HG03066 (cell line): Measurements from ENCODE around the gene HIRA.

ENCODE experiments used
- ATAC-seq: cut with Tn5 transposase; IDR thresholded peaks from one replicate; pipeline ENCODE4 v1.9.1; 2021; ENCODE audit warnings: low read depth; ENCODE audit not compliant: unreplicated experiment

The HIRA gene

DNA sequence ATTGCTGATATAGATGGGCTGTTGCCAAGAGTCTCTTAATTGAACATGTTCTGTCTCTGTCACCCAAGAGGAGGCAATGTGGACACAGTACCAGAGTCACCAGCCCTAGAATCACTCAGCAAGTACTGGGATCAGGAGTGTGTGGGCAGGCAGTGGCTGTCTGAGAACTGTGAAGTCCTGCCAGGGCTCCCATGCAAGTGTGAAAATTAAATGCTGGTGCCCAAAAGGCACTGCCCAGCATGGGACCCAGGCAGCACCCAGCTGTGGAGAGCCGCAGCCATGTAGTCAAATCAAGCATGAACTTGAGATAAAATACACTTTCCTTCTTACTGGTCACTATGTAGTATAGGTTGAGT is 19.9 kb downstream of the HIRA start:
- ATAC-seq: no peak

DNA sequence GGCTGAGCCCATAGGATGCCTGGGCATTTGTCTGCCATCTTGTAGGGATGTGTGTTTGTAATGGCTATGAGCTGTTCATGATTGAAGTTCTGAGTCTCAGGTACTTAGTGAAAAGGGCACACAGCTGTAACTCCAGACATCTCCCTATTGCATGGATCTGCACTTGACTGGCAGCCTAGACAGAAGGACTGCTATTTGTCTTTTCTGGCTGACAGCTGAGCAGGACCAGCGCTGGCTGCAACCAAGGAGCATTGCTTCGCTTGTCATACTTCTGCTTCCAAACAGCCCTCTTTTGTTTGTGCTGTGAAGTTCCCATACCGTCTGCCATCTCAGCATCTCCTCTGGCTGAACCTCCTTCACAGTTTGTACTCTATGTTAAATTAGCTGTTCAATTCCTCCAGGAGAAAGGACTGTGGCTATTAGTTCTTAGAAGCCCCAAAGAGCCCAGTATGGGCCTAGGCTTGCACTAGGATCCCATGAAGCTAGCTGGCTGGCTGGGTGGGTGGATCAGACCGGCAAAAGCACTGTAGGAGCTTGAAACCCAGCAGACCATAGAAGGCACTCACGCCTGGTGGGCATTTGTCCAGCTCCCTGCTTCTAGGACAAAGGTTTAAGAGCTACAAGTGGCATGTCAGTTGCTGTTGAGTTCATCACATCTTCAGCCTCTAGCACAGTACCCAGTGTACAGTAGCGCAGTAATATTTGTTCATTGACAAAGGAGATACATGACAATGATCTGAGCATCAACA is 20.4 kb downstream of the HIRA start:
- no peak for ATAC-seq

DNA sequence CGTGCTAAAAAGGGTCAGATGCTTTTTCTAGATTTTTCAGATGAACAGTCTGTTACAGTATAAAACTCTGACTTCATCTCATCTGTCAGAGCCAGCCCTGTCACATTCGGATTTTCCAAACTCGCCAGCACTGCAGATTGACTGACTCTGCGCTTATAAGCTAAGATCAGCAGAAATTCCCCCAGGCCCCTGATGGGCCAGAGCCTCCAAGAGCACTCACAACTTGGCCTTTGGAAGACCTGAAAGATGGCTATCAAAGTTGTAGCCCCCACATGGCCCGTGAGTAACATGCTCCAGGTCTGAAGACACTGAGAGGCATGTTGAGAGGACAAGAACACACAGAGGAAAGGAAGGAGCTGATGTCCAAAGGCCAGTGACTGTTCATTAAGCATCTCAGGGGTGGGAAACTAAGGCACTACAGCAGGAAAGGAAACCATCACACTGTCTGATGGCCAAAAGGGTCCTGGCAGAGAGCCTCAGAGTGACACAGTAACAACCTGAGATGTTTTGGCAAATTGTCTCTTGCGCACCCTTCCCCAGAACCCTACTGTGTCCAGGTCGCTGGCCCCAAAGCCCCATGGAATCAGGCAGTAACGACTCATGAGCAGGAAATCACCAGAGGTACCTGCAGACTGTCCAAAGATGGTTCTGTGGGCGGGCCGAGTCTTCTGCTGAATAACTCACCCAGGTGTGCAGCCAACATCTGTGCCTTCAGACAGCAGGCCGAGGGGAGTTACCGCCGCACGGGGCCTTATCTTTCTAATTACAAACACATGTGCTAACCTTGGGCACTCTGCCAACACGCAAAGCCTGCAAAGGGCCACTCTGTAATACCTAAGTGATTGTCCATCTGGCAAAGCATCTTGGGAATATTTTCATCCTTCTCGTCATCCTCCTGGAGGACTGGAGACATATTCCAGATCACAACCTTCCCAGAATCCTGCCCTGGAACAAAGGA is 23.6 kb downstream of the HIRA start:
- ATAC-seq: no peak

DNA sequence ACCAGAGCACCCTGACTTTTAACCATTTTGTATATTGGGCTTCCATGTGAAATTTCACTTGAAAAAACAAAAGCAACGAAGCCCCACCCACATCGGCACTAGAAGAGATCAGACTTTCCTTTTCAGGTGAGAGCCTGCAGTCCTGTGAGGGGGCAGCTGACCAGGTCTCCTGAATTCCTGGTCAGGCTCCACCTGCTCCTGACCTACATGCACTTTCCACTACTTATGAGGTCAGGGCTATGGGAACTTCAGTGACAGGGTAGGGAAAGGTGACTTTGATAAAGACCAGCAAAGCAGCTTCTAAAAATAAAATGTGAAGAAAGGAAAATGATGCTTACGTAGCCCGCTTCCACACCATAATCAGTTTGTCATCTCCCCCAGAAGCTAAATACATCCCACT is 24.7 kb downstream of the HIRA start:
- no peak for ATAC-seq

DNA sequence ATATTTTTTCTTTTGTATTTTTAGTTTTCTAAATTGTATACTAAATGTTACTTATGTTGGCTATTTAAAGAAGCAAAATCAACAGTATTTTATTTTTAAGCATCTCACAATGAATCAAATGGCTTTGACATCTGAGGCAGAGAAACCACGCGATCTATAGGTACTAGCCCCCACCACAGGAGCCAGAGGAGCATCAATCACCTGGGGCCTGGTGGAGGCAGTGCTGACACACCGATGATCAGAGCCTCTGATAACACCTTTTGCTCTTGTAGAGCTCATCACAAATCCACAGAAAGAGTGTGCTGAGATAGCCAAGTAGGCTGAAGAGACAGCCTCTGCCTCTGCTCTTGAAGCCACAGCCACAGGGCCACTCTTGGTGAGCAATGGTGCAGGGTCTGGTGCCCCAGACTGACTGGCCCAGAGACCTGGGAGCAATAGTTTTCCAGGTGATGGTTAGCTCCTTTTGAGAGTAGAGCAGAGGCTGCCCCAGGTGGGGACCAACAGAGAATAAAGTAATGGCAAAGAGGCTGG is 25.2 kb downstream of the HIRA start:
- ATAC-seq: no peak

DNA sequence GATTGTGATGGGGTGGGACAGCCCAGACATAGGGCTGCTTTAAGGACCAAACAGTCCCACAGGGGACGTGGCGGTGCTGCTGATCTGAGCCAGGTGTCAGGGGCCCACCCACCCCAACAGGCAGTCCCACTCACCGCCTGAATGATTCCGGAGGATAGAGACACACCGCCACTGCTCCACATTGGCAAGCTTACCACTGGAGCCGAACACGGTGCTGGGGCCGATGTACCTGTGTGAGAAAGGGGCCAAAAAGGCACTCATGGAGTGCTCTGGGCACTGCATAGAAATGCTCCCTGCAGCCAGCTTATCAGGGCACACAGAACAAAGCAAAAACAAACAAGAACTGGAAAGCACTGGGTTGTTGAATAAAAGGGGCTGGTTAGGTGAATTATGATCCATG is 25.9 kb downstream of the HIRA start:
- no peak for ATAC-seq

DNA sequence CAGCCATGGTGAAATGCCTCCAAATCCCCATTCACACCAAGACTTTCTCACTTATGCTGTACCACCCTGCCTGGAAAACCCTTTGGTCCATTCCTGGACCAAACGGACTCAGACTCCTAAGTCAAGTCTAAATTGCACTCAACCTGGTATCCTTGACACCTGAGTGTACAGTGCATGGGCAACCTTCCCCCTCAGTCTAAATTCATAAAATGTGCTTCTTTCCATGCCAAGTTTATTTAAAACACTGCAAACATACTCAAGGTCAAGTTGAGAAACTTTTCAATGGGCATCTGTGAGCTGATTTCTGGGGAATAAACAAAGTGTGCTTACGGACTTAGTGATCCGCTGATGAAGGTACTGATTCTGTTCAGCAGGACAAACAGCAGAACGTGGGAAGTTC is 26.4 kb downstream of the HIRA start:
- no peak for ATAC-seq

DNA sequence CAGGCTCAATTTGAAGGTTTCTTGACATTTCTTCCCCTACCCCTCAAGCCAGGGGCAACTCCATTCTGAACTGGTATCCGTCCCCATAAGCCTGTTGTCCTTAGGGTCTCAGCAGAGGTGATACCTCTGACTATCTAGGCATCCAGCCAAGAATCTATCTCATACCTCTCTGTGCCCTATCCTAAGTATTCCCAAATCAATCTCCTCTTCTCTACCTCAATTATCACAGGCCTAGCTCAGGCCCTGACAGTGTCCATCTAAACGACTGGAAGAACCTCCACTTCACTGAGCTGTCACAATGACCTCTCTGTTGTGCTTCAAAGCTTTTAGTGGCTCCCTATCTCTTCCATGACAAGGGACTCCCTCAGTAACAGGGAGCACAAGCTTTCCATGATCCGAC is 26.9 kb downstream of the HIRA start:
- ATAC-seq: no peak

DNA sequence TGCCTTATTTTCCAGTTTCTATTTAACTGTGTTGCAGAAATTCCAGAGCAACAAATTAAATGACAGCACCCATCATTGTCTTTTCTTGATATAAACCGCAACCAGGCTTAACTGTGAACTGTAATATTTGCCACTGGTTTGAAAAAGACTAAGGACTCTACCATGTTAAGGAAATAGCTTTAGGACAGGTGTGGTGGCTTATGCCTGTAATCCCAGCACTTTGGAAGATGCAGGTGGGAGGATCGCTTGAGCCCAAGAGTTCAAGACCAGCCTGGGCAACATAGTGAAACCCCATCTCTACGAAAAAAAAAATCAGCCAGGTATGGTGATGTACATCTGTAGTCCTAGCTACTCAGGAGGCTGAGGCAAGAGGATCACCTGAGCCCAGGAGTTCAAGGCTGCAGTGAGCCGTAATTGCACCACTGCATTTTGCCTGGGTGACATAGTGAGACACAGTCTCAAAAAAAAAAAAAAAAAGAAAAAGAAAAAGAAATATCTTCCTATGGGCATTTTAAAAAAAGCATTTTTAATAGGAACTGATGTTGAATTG is 28.8 kb downstream of the HIRA start:
- no peak for ATAC-seq

DNA sequence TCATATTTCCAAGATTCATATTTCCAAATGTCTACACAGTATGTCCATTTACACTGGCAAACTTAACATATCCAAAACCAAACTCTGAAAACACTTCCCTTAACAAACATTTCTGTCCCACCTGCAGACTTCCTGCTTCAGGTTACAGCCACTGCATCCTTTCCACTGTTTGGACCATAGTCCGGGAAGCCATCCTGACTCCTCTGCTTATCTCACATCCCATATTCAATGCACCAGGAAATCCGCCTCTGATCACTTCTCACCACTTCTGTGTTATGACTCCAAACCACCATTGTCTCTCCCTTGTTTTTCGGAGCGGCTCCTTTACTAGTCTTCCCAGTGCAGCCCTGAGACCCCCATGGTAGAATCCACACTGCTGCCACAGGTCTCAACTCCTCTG is 30.1 kb downstream of the HIRA start:
- ATAC-seq: no peak

DNA sequence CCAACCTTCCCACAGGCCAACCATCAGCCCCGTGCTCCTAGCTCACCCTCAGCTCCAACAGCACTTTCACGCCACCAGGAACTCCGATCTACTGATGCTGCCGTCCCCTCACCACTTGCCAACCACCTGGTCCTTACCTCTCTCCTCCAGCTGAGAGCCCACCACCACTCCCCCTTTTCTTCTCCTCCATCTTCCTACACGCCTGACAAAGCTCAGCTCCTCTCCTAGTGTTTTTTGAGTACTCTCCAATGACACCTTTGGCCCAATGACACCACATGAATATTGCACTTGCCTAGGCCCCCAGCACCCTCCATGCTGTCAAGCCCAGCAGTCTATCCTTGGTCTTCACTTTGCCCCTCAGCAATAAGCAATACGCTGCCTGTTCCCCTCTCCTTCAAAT is 30.7 kb downstream of the HIRA start:
- ATAC-seq: no peak

DNA sequence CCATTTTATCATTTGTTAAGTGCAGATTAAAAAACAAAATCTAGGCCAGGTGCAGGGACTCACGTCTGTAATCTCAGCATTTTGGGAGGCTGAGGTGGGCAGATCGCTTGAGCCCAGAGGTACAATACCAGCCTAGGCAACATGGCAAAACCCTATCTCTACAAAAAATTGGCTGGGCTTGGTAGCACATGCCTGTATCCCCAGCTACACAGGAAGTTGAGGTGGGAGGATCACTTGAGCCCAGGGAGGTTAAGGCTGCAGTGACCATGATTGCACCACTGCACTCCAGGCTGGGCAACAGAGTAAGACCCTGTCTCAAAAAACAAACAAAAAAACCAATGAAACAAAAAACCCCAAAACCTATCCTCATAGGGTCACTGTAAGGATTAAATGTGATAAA is 32.9 kb downstream of the HIRA start:
- ATAC-seq: no peak

DNA sequence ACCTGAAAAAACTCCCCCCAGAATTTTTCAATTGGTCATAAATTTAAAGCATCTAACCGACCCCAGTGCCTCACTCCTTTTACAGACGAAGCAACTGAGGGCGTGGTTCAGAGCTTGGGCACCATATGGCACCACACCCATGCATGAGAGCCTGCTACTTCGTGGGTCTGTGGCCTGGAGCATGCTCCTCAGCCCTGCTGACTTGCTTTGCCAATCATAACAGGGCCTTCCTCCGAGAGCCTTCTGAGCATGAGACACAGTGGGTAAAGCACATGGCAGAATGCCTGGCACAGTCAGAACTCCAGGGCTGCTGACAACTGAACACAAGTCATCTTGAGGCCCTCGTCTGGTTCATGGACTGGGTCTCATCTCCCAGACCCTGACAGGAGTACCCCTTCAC is 33.3 kb downstream of the HIRA start:
- ATAC-seq: no peak

DNA sequence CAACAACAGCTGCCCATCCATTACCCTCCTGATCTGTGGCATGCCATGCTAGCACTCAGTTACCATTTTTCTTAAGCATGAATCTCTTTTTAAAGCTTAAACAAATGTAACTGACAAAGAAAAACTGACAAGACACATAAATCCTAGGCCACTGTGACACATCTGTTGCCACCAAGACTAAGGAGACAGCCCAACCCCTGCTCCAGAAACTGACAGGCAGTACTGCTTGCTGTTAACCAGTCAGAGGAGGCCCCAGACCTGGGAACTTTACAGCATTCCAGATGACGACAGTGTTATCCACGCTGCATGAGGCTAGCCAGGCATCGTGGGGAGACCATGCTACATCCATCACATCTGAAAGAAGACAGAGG is 33.8 kb downstream of the HIRA start:
- ATAC-seq: no peak

DNA sequence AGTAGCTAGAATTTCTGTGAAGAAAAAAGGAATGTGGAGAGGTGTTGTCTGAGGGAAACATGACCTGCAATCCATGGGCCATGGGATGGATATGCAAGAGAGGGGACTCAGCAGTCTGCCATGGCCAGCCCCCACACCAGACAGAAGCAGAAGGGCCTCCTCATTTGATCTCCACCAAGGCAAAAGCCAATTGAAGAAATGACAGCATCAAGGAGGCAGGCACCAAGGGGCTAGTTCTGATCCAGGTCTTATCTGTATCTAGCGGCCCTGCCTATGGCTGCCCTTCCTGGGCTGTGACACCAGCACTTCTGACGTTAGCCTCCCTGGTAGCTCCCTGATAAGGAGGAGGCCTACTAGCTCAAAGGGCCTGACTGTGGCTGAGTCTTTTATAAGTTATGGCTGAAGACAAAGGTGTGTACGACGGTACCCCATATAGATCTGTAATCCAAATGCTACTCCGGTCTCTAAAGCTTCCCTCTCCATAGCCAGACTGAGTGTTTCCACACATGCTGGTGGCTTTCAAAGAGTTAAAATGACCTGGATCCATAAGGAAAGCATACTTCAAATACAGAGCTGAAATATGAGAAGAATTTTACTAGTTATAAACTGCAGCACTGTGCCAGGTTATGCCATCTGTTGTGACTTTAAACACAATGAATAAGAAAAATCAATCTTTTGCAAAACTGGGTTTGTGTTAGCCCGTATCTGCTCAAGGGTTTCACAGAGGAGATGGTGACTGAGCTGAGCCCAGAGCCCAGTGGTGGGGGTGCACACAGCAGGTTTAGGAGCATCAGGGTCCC is 34.4 kb downstream of the HIRA start:
- ATAC-seq: no peak

DNA sequence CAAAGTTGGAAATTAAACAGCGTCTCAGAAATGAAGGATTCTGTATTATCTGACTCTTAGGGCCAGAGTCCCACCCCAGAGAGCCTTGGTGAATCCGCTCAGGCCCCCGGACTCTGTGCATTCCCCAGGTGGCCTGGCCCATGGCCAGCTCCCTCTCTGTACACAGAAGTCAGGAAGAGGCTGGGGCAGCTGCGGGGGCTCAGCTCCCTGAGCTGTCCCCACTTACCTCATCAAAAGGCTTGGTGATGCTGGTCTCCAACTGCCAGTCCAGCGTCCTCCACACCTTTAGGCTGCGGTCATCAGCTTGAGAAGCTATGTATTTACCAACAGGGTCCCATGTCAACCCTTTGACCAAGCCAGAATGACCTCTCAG is 35.0 kb downstream of the HIRA start:
- no peak for ATAC-seq

DNA sequence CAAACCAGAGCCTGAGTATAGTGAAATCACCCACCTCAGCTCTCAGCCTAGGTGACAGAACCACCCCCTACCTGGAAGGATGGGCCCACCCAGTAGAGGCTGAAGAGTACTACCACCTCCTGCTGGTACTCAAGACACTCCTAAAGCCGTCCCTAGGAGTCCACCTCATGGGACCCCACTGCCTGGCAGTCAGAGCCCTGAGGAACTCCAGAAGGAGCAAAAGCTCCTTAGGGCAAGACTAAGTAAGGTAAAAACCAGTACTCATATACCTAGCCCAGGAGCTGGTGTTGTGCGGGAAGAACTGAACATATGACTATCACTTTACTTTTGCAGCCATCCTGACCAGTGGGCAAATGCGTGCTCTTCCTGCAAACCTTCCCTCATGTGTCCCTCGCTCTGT is 36.3 kb downstream of the HIRA start:
- no peak for ATAC-seq

DNA sequence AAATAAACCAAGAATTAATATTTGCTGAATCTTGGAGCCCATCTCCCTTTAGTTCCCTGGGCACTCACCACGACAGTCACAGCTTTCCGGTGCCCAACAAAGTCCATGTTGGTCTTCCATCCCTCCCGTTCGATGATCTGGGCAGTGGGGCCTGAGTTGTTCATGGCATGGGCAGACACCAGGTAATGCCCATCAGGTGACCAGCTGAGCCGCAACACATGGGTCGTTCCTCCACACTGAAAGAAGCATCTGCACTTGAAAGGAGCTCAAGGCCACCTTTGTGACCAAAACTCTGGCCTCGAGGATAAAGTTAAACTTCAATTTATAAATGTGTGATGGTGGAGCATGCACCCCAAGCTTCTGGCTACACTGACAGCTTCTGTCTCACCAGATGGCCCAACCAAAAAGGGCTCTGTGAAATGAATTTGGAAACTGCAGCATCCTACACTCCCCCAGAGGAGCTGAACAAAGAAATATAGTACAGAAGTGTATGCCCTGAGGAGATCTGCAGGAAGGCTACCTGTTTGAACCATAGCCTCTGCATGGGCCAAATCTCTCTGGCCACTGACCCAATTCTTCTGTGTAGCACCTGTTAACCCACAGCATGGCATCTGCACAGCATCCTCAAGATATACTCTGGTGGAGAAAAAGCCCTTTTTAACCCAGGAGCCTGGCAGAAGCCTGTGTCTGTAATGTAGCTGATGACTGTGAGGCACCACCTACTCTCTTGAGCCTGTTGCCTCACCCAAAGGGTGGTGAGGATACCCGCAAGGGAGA is 37.1 kb downstream of the HIRA start:
- no peak for ATAC-seq

DNA sequence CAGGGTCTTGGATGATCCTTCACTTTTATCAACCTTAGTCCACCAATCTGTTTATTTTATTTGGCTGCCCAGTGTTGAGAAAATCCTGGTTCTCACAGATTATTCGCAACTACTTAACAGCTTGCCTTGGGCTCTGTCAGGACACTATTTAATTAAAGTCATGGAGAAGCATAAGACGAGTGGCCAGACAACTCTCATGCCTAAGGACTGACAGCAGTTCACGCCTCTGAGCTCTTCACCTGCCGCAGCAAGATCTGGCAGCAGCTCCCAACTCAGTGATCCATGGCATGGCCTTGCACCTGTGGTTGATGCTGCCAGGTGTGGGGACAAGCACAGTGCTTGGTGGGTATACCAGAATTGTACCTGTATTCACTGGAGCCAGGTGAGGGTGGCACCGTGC is 37.8 kb downstream of the HIRA start:
- ATAC-seq: no peak

DNA sequence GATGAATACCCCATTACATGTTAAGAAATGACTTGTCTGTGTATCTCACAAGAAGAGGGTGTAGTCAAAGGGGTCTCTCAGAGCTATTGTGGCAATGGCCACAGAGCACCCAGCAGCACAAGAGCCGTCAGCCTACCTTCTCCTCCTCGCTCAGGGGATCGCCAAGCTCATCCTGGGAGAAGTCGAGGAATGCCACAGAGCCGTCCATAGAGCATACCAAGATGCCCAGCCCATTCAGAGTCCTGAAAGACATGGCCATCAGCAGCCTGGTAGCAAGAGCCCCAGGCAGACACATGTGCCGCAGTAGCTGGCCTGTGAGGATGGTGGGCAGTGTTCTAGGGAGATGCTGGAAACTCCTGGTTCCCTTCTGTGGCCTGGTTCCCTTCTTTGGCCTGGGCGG is 44.0 kb downstream of the HIRA start:
- no peak for ATAC-seq
